Superior temporal gyrus (tissue), 1 donor: ENCODE measurements around the gene TELO2.

Source experiments
- DNase-seq: peaks from one replicate; pipeline ENCODE4 v3.0.0-alpha.2; 2016; ENCODE audit errors: extremely low spot score

The TELO2 gene

DNA sequence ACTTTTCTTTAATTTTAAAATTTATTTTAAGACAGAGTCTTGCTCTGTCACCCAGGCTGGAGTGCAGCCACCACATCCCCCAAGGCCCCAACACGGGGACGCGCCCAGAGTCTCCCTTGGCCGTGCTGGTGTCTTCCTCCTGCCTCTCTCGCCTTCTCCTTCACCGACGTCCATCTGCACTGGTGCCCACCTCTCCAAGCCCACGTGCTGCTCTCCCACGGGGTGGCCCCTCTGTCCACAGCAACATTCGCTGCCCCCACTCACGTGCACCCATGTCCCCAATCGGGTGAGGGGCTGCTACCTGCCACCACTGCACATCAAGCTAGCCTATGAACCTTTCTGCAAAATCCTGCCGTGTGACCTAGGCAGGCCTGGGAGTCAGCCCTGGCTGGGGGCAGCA is 43.4 kb downstream of the TELO2 start:
- no peak for DNase-seq

DNA sequence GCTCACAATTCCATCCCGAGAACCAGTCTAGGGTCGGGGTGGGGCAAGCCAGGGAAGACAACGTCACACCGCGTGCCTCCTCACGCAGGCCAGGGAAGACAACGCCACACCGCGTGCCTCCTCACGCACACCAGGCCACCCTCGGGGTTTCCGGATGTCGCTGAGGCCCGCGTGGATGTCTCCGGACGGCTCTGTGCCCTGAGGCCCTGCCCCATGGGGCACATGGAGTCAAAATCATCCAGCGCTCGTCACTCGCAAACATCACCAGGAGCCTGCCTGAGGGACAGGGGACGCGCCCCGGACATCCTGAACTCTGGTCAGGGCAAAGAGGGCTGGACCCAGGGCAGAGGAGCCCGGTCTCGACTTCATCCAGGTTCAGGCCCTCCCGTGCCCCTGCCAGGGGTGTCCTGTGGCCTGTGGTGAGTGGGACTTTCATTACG is 44.0 kb downstream of the TELO2 start:
- no peak for DNase-seq

DNA sequence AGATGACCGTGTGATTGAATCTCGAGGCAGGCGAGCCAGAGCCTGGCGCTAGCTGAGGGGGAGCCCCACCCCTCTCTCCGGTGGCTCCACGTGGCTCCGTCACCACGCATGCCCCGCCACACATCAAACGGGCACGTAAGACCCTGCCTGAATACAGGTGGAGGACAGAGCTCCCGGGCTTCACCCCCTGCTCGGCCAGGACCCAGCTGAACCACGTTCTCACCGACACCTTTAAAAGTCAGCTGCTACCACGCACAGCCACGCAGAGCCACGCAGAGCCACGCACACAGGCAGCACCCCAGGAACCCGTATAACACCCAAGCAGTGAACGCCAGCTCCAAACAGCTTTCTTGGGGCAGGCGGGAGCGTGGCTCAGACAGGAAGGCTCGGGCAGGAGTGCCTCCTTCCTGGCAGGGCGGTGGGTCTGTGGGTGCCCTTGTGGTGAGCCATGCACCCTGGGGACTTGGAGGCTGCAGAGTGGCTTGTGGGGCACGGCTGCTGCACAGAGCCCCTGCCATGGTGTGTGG is 44.7 kb downstream of the TELO2 start:
- no peak for DNase-seq

DNA sequence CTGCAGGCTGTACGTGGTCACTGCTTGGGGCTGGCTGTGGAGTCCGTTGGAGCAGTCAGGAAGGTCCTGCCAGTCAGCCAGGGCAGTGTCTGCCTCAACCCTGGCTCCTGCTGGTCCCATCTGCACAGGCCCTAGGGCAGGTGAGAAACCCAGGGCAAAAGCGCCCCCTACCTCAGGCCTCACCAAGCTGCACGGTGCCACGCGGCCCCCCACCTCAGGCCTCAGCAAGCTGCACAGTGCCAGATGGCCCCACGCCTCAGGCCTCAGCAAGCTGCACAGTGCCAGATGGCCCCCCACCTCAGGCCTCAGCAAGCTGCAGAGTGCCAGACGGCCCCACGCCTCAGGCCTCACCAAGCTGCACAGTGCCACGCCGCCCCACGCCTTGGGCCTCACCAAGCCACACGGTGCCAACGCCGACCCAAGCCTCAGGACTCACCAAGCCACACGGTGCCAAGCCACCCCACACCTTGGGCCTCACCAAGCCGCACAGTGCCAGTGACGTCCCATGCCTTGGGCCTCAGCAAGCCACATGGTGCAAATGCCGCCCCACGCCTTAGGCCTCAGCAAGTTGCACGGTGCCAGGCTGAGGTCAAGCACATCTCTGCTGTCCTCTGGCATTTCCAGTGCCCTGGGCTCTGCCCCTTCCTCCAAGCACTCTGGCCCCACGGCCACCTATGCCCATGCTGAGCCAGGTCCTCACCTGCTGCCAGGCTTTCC is 45.8 kb downstream of the TELO2 start:
- no peak for DNase-seq

DNA sequence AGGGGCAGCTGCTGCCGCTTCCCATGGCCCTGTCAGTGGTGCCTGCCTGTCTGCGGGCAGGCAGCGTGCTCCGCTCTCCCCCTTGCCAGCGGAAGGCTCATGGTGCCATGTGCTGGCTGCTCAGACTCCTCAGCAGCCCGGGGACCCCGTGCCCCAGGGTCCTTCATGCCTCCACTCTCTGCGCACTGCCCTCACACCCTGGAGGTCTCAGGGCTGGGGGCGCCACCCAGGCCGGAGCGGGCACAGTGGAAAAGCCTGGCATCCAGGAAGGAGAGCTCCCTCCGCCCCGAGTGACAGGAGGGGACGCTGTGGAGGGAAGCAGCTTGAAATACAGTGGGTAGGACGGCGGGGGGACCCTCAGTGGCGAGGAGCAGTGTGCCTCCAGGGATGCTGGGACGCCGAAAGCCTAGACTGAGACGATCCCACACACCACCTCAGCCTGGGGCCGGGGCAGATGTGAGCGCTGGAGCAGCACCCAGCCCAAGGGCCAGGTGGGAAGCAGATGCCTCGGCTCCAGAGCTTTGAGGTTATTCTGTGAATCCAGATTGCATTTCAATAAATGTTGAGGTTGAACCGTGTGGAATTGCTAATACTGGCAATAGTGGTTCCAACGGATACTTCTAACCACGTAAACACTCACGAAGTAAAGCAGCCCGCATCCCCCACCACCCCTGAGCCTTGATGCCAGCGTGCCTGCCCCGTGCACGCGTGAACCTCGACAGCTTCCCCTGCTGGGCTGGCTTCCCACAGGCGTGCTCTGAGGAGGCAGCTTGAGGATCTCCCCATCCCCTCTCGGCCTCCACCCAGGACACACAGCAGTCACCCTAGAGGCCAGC is 46.8 kb downstream of the TELO2 start:
- DNase-seq: no peak

DNA sequence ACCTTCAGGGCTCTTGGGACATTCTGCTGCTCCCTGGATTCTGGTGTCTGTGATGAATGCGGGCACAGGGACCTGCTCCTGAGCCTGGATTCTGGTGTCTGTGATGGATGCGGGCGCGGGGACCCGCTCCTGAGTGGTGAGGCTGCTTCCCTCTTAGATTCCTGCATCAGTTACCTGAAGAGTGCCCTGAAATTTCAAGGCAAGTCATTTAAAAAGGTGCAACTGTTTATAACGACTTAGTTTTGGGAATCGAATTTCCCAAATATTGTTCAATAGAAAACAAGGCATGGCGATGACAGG is 47.3 kb downstream of the TELO2 start:
- no peak for DNase-seq

DNA sequence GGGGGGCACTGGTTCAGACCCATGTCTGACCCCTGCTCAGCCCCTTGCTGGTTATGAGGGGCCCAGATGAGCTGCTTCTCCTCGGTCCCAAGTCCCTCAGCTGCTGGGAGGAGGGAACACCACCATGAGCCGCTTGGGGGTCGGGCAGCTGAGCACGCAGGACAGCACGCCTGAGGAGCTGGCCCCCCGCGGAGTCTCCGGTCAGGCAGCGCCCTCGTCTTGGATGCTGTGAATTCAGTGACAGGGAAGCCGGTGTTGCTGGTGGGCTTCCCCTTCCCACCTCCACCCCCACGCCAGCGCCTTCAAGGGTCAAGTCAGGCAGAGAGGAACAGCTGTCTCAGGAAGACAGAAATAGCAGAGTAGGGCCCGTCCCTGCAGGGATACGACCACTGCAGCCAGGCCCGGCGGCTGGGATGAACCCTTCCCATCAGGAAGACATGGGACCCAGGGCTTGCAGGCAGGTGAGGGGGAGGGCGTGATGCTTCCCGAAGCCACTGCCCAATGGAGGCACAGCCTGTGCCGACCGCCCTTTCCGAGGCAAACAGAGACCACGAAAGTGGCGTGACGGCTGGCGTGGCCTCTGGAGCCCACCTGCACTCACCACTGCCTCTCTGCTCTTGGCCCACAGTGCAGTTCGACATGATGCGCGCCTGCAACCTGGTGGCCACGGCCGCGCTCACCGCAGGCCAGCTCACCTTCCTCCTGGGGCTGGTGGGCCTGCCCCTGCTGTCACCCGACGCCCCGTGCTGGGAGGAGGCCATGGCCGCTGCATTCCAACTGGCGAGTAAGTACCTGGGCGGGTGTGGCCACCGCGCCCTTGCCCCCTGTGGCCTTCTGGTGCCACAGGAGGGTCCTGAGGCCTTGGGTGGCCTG is 48.4 kb downstream of the TELO2 start:
- no peak for DNase-seq

DNA sequence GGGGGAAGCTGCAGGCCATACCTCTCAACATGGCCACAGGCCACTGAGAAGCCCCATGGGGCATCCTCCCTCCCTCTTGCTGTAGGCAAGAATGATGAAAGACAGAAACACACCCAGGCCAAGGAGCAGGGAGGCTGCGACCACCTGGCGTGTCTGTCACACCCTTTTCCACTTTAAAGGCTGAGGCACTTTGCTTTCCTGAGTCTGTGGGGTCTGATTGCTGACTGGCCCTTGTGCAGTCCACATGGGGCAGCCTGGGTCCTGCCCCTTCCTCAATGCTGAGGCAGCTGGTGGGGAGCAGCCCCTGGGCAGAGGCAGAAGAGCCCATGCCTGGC is 49.0 kb downstream of the TELO2 start:
- no peak for DNase-seq

DNA sequence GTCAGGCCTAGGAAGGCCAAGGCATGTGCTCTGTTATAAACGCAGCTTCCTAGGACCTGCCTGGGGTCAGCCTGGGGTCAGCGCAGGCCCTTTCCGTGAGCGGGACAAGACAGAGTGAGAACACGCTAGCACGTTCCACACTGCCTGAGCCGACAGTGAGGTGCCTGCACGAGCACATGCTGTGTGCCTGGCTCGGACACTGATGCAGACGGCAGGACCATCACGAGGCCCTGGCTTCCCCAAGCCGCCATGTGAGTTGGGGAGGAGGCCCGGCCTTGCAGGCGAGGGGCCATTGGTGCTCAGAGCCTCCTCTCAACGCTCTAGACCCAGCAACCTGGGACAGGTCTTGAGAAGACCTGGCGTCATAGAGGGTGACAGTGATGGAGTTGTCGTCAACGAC is 49.4 kb downstream of the TELO2 start:
- DNase-seq: no peak

DNA sequence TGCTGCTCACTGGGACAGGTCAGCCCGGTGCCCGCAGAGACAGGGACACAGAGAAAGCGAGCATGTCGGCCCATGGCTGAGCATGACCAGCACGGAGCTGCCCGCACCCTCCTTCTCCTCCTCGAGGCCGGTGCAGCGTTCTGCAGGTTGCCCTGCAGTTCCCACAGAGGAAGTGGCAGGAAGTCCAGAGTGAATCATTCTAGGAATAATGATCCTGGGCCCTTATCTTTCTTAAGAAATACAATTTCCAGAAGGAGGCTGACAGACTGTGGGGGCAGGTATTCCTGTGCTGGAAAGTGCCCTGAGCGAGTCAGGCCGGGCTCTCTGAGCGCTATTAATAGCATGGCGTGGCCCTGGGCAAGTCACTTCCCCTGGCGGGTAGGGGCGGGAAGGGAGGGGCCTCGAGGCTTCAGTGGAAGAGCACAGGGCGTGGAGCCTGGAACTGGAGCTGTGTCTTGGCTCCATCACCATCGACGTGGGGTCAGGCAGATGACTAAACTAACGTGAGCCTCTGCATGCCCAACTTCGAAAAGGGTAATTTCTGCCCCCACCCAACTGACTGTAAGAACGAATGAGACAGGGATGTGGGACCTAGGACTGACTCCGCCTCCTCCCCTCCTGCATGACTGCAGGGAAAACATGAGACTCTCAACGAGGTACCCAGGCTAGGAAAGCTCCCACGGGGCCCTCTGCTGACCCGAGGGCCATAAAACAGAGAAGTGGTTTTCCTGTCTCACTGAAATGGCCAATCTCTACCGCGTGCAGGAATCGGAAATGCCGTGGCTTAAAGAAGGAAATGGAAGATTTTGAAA is 50.1 kb downstream of the TELO2 start:
- no peak for DNase-seq

DNA sequence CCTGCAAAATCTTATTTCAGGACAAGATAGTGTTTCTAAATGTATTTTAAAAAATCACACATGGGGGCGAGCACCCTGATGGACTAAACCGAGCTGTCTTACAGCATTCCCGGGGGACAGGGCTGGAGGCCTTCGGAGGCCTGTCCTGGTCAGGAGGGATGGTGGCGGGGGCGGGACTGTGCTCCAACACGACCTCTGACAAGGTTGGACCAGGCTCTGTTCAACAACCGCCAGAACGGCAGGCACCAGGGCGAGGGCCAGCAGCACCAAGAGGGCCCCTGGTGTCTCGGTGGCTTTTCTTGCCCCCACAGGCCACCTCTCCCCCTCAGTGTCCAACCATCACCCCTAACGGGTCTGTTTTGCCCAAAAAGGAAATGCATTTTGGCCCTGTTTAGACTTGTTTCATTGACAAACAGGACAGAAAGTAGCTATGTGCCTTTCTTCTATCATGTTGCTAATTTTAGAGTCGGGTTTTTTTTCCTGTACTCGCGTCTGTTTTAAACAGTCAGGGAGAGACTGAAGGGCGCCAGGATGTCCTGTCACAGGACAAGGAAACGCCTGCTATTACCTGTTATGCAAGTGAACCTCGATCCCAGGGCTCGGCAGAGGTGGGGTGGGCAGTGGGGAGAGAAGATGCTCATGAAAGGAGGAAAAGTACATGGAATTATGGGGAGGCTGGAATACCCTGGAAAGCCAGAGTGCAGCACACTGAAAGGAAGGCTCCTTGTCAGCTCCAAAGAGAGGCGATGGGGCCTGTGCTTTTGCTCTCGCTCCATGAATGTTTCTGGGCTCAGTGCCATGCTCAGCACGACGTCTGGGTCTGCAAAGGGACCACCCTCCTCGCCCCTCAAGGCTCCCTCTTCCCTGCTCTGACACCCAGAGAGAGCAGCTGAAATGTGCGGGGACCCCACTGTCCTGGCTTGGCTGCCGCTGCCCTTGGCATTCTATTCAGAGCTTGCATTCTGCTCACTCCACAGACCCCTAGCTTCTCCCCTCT is 52.2 kb downstream of the TELO2 start:
- DNase-seq: peak; percentile 15

DNA sequence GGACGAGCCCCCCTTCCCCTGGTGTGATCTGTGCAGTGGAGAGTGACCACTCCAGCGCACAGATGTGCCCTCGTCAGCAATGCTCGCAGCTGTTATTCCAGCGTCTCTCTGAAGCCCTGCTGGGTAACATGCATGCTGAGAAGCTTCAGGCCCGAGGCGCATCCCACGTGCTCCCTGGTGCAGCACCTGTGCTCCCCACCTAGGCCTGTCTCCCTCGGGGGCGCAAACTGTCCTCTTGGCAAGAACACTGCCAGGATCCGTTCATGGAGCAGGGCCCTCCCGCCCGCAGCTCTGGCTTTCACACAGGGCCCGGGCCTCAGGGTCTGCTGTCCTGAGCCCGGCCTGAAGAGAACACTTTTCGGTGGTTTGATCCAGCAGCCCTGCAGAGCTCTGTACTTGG is 53.3 kb downstream of the TELO2 start:
- no peak for DNase-seq

DNA sequence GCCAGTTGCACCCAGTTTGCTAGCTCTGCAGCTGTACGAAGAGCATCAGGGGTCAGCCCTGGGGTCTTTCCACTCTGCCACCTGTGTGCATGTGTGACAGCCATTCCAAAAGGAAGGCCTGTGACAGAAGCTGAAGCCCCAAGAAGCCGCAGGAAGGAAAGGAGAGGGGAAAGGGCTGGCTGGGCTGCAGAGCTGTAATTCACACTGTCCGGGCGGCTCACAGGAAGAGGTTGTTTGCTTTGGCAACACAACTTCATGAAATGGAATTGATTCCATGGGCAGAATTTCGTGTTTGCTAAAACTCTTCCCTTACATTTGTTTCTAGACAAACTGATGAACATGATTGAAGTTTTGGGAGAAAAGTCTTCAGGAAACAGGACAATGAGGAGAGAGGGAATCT is 55.1 kb downstream of the TELO2 start:
- DNase-seq: no peak

DNA sequence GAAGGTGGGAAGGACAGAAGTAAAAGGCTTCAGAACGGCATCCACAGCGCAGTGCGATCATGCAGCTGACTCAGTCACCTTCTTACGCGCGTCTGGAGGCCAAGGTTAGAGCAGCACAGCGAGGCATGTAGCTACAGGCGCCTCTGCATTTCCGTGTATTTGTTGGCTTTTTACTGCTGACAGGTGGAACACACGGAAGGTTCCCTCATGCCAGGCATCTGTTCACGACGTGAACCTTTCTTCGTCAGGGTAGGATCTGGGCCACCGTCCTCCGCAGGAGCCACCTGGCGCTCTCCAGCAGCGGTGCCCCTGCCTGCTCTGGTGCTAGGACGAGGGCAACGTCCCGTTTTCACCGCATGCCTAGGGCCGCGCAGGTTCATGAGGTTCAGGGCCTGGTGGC is 55.6 kb downstream of the TELO2 start:
- DNase-seq: no peak

DNA sequence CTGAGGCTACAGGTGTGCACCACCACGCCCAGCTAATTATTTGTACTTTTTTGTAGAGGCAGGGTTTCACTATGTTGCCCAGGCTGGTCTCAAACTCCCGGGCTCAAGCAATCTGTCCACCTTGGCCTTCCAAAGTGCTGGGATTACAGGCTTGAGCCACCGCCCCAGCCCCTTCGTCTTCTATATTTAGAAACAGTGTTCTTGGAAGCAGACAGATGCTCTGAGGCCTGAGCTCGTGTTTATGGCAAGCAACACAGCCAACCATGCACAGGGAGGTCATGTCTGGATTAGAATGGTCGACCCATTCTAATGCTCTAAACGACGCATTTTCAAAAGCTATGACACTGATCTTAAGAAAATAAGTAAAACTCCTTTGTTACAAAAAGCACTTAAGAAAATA is 56.9 kb downstream of the TELO2 start:
- no peak for DNase-seq

DNA sequence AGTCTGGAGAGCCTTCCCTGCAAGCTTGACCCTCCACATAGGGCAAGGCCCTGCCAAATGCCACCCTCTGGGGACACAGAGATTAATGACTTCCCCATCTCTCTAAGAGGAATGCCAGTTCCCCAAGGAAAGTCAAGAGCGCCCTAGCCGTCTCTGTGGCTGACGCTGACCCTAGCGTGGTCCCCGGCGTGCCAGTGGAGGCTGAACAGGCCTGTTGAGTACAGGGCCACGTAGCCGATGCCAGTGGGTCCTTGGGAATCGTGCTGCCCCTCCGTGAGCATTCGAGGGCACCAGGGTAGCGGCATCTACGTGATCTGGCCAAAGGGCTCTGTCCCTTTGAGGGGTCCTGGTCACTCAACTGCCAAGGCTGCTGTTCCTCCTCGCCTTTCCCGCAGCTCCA is 57.5 kb downstream of the TELO2 start:
- no peak for DNase-seq

DNA sequence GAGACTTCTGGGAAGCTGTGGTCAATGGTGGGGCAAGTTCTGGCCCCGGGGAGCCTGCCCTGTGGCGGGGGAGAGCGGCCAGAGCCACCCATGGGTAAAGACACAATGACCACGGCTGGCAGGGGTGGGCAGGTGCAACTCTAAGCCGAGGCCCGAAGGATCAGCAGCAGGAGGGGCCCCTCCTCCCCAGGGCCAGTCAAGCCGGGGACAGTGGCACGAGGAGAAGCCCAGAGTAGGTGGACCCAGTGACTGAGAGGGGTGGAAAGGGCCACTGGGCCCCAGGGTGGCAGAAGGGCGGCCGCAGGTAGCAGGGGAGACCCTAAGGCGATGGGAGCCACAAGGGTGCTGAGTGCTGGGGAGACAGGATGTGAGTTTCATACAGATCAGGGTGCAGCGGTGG is 58.0 kb downstream of the TELO2 start:
- no peak for DNase-seq

DNA sequence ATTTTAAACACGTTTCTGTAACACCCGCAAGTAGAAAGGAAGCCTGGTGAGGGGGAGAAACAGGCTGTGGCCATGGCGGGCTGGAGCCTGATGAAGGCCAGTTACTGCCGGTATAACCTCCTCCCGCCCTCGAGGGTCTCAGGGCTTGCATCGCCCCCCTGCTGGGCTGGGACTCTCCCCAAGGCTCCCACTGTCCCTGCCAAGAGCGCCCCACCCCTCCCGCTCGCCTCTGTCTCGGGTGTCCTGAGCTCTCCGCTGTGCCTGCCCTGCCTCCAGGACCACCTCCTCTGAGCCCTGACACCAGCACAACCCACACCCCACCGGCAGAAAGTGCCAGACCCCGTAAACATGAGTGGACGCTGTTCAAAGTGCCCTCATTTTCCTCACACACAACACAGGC is 59.0 kb downstream of the TELO2 start:
- DNase-seq: no peak

DNA sequence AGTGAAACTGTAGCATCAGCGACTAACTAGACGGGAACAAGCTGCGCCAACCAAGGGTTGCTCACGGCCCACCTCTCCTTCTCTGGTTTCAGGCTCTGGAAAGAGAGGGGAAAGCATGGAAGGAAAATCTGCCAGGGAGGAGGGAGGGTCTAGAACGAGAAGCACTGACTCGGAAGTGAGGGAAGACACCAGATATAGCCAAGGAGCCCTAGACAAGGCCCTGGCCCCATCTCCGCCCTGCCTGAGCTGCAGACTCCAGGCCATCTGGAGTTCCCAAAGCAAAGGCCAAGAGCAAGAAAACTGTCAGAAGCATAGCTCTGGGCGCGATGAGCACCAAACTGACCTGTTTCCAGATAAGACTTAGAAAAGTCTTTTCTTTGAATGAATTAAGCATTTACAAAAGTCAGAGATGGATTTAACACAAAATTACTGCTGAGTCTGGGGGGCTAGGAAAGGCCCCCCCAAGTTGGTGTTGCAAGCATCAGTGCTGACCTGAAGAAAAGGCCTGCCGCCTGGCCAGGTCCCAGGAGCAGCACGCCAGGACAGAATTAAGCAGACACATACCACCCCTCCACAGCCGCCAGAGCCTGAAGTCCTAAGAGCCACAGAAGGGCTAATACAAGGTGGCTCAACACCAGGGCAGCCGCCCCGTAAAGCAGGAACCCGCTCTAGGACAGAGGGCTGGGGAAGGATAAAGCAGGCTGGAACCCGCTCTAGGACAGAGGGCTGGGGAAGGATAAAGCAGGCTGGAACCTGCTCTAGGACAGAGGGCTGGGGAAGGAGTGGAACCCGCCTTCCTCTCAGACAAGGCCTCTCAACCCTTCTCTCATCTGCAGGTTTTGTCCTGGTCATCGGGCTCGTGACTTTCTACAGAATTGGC is 61.0 kb downstream of the TELO2 start:
- no peak for DNase-seq
